Measurements from ENCODE around the gene CXCR4.

DNA sequence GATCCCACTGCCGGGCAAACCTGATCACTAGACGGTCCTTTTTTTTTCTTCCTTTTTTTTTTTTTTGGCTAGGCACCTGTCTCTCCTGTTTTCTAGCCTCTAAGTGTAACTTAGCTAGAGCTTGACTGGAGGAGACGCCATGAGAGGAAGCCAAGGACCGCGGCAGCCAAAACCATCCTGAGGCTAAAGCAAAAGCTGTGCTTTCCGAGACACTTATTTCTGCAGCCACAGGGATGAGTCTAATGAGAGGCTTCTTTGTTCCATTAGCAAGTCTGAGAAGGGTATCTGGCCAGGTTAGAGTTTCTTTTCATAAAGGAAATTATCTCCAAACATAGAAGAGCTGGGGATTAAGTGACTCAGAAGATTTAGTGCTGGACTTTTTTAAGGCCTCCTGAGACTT, 7.3 kb upstream of the CXCR4 start:
- TF ChIP-seq, protein P1, sequence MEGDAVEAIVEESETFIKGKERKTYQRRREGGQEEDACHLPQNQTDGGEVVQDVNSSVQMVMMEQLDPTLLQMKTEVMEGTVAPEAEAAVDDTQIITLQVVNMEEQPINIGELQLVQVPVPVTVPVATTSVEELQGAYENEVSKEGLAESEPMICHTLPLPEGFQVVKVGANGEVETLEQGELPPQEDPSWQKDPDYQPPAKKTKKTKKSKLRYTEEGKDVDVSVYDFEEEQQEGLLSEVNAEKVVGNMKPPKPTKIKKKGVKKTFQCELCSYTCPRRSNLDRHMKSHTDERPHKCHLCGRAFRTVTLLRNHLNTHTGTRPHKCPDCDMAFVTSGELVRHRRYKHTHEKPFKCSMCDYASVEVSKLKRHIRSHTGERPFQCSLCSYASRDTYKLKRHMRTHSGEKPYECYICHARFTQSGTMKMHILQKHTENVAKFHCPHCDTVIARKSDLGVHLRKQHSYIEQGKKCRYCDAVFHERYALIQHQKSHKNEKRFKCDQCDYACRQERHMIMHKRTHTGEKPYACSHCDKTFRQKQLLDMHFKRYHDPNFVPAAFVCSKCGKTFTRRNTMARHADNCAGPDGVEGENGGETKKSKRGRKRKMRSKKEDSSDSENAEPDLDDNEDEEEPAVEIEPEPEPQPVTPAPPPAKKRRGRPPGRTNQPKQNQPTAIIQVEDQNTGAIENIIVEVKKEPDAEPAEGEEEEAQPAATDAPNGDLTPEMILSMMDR (IDR thresholded peaks at IDR 0.05), result no peak
- no peak for TF ChIP-seq POLR2A (IDR thresholded peaks at IDR 0.05)
